GM12872 (cell line): Measurements from ENCODE around the gene HSD17B8.

Source experiments
- CTCF ChIP-seq: IDR thresholded peaks from 3 replicates; pipeline ENCODE4 v1.5.1; 2011; ENCODE audit warnings: low read depth, mild to moderate bottlenecking, low read length, moderate library complexity; ENCODE audit not compliant: insufficient read depth

HSD17B8 gene

GRCh38 chr6:33201147-33201545, 3.3 kb upstream of the HSD17B8 start:
- peak; percentile 43; the same call in 2 of the 3 replicates for TF ChIP-seq CTCF

GRCh38 chr6:33201935-33202334, 2.5 kb upstream of the HSD17B8 start:
- no peak for TF ChIP-seq CTCF

- TF ChIP-seq CTCF: no peak
These were observed 1.7 kb upstream of the HSD17B8 start for GRCh38 chr6:33202799-33203198.

- TF ChIP-seq CTCF: no peak
These were observed 851 bp upstream of the HSD17B8 start for GRCh38 chr6:33203443-33204164.

GRCh38 chr6:33204165-33204414, 365 bp upstream of the HSD17B8 start:
- no peak for TF ChIP-seq CTCF

- TF ChIP-seq CTCF: peak; percentile 48; the same call in 2 of the 3 replicates
These were observed 954 bp downstream of the HSD17B8 start for GRCh38 chr6:33205191-33206026.

- TF ChIP-seq CTCF: no peak
These were observed 1.8 kb downstream of the HSD17B8 start for GRCh38 chr6:33206027-33206863.
